Stomach smooth muscle (tissue), 2 donors: ENCODE data around the gene PITX1.

Source experiments
- H3K27ac ChIP-seq: one replicate; pipeline ENCODE4 v1.7.0; 2013; ENCODE audit warnings: mild to moderate bottlenecking, low read length, inconsistent platforms
- H3K27me3 ChIP-seq, 2 donors: one replicate each; pipeline ENCODE4 v1.7.0; 2013; ENCODE audit warnings: low read length in 2 of 2; ENCODE audit not compliant: insufficient read depth in 2 of 2, control insufficient read depth in 1 of 2
- H3K36me3 ChIP-seq, 2 donors: one replicate each; pipeline ENCODE4 v1.7.0; 2013; ENCODE audit warnings: low read length in 2 of 2; ENCODE audit not compliant: control insufficient read depth in 2 of 2, insufficient read depth in 2 of 2
- H3K4me1 ChIP-seq: one replicate; pipeline ENCODE4 v1.7.0; 2013; ENCODE audit warnings: low read length; ENCODE audit not compliant: control insufficient read depth, insufficient read depth
- H3K4me3 ChIP-seq, 2 donors: one replicate each; pipeline ENCODE4 v1.7.0; 2013; ENCODE audit warnings: low read length in 2 of 2
- H3K9ac ChIP-seq, 2 donors: one replicate each; pipeline ENCODE4 v1.7.0; 2013; ENCODE audit warnings: low read length in 2 of 2, mild to moderate bottlenecking in 1 of 2
- H3K9me3 ChIP-seq, 2 donors: one replicate each; pipeline ENCODE4 v1.7.0; 2013; ENCODE audit warnings: low read length in 2 of 2; ENCODE audit not compliant: control insufficient read depth in 2 of 2
- donor health status: healthy.
- donor health status: Pancreatic carcinoma.

PITX1 gene

GRCh38 chr5:135053278-135053677 is 19.2 kb upstream of the PITX1 start:
- Histone ChIP-seq H3K9ac (no peak overlapping the region), H3K36me3 (no peaks in the 10 kb centered on the region), H3K4me3 (no peak overlapping the region), H3K9me3 (no peaks in the 10 kb centered on the region), H3K27ac (no peak overlapping the region), H3K27me3 (peaks cover 28 to 39% of the 10 kb centered on the region in 2 donors), H3K4me1 (no peaks in the 10 kb centered on the region)

GRCh38 chr5:135052511-135053145 is 18.6 kb upstream of the PITX1 start:
- H3K9ac ChIP-seq = no peak overlapping the region
- H3K27me3 ChIP-seq = peaks cover 28 to 46% of the 10 kb centered on the region in 2 donors
- no peaks in the 10 kb centered on the region for H3K4me1 ChIP-seq
- H3K4me3 ChIP-seq = no peak overlapping the region
- H3K36me3 ChIP-seq = no peaks in the 10 kb centered on the region
- H3K9me3 ChIP-seq = no peaks in the 10 kb centered on the region
- no peak overlapping the region for H3K27ac ChIP-seq

GRCh38 chr5:135051872-135052271 is 17.8 kb upstream of the PITX1 start:
- Histone ChIP-seq H3K27me3 (peaks cover 31 to 50% of the 10 kb centered on the region in 2 donors), H3K4me3 (no peak overlapping the region), H3K36me3 (no peaks in the 10 kb centered on the region), H3K27ac (no peak overlapping the region), H3K9me3 (no peaks in the 10 kb centered on the region), H3K9ac (no peak overlapping the region), H3K4me1 (no peaks in the 10 kb centered on the region)

GRCh38 chr5:135051399-135051798 is 17.4 kb upstream of the PITX1 start:
- Histone ChIP-seq H3K4me3 (no peak overlapping the region), H3K9me3 (no peaks in the 10 kb centered on the region), H3K27ac (no peak overlapping the region), H3K27me3 (peaks cover 33 to 50% of the 10 kb centered on the region in 2 donors), H3K9ac (no peak overlapping the region), H3K4me1 (no peaks in the 10 kb centered on the region), H3K36me3 (no peaks in the 10 kb centered on the region)

GRCh38 chr5:135050244-135050767 is 16.3 kb upstream of the PITX1 start:
- H3K27ac ChIP-seq = no peak overlapping the region
- no peaks in the 10 kb centered on the region for H3K36me3 ChIP-seq
- H3K4me3 ChIP-seq = no peak overlapping the region
- peaks cover 40 to 51% of the 10 kb centered on the region in 2 donors for H3K27me3 ChIP-seq
- H3K4me1 ChIP-seq = no peaks in the 10 kb centered on the region
- no peaks in the 10 kb centered on the region for H3K9me3 ChIP-seq
- no peak overlapping the region for H3K9ac ChIP-seq

- Histone ChIP-seq H3K4me1 (no peaks in the 10 kb centered on the region), H3K9ac (no peak overlapping the region), H3K27me3 (peaks cover 50 to 64% of the 10 kb centered on the region in 2 donors), H3K4me3 (no peak overlapping the region), H3K27ac (no peak overlapping the region), H3K36me3 (no peaks in the 10 kb centered on the region), H3K9me3 (no peaks in the 10 kb centered on the region)
Observed at GRCh38 chr5:135048930-135049329, 14.9 kb upstream of the PITX1 start.

- no peaks in the 10 kb centered on the region for H3K4me1 ChIP-seq
- peaks cover 47 to 68% of the 10 kb centered on the region in 2 donors for H3K27me3 ChIP-seq
- no peak overlapping the region for H3K9ac ChIP-seq
- H3K9me3 ChIP-seq = no peaks in the 10 kb centered on the region
- H3K36me3 ChIP-seq = no peaks in the 10 kb centered on the region
- H3K27ac ChIP-seq = no peak overlapping the region
- no peak overlapping the region for H3K4me3 ChIP-seq
Observed at GRCh38 chr5:135048286-135048685, 14.3 kb upstream of the PITX1 start.

GRCh38 chr5:135047347-135047695 is 13.3 kb upstream of the PITX1 start:
- Histone ChIP-seq H3K9me3 (no peaks in the 10 kb centered on the region), H3K9ac (no peak overlapping the region), H3K4me1 (no peaks in the 10 kb centered on the region), H3K4me3 (no peak overlapping the region), H3K27ac (no peak overlapping the region), H3K36me3 (no peaks in the 10 kb centered on the region), H3K27me3 (peaks cover 50 to 69% of the 10 kb centered on the region in 2 donors)

GRCh38 chr5:135046661-135047346 is 12.8 kb upstream of the PITX1 start:
- Histone ChIP-seq H3K36me3 (no peaks in the 10 kb centered on the region), H3K4me1 (no peaks in the 10 kb centered on the region), H3K9ac (no peak overlapping the region), H3K9me3 (no peaks in the 10 kb centered on the region), H3K27ac (no peak overlapping the region), H3K27me3 (peaks cover 46 to 66% of the 10 kb centered on the region in 2 donors), H3K4me3 (no peak overlapping the region)

GRCh38 chr5:135045488-135045887 is 11.5 kb upstream of the PITX1 start:
- Histone ChIP-seq H3K9me3 (no peaks in the 10 kb centered on the region), H3K9ac (no peak overlapping the region), H3K27ac (no peak overlapping the region), H3K4me1 (peaks cover 1% of the 10 kb centered on the region), H3K4me3 (no peak overlapping the region), H3K27me3 (peaks cover 45 to 66% of the 10 kb centered on the region in 2 donors), H3K36me3 (no peaks in the 10 kb centered on the region)

- H3K27ac ChIP-seq = no peak overlapping the region
- no peaks in the 10 kb centered on the region for H3K9me3 ChIP-seq
- no peaks in the 10 kb centered on the region for H3K36me3 ChIP-seq
- H3K27me3 ChIP-seq = peaks cover 67 to 80% of the 10 kb centered on the region in 2 donors
- H3K9ac ChIP-seq = no peak overlapping the region
- H3K4me1 ChIP-seq = peaks cover 20% of the 10 kb centered on the region
- H3K4me3 ChIP-seq = no peak overlapping the region
Observed at GRCh38 chr5:135042595-135042994, 8.6 kb upstream of the PITX1 start.
